Measurements from ENCODE around the gene NME3. TPM values are rescaled to one million over a fixed set of nuclear protein-coding genes. Genes with fewer than 3 reads are reported as not detected.
"Not testable (repeated sequence)": the region's sequence is repeated elsewhere in the genome, so short reads cannot be mapped to it uniquely, and the experiment has no call there.

Gene NME3
- total RNA-seq, 1 experiment from 2014 or later = 49.0 TPM

DNA sequence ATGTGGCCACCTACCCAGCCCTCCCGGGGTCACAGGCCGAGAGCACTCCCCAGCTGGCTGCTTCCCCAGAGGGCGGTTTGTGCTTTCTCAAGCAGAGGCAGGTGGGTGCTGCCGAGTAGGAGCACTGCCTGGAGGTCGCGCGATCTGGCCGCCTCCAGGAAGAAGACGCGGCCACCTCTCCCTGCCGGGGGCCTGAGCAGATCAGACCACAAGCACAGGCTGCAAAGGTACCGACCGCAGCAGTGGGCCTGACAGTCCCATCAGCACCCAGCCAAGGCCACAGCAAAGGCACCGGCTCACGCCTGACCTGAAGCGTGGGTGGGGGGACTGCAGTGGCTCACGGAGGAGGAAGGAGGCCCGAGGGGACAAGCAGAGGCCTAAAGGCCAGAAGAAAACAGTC, 37.3 kb upstream of the NME3 start:
- ChIA-PET CTCF (no interaction called here), POLR2A (ENCODE audit: unreplicated experiment) (no interaction called here)
- Histone ChIP-seq H3K27me3 (ENCODE audit: insufficient read depth, low read depth) (no peaks in the 10 kb centered on the region), H3K27ac (no peak overlapping the region), H3K4me1 (replicated peaks; ENCODE audit: insufficient read depth) (no peaks in the 10 kb centered on the region), H3K9me2 (ENCODE audit: insufficient read depth) (no peaks in the 10 kb centered on the region), H3F3A (ENCODE audit: insufficient read depth, low read depth) (peaks cover 2% of the 10 kb centered on the region; the same call in 1 of the 2 replicates), H3K79me2 (ENCODE audit: low read depth) (no peaks in the 10 kb centered on the region), H3K4me2 (no peak overlapping the region), H3K9me3 (ENCODE audit: insufficient read depth, low read depth) (no peaks in the 10 kb centered on the region), H4K20me1 (ENCODE audit: insufficient read depth) (no peaks in the 10 kb centered on the region), H2AFZ (no peak overlapping the region), H3K36me3 (ENCODE audit: low read depth) (no peaks in the 10 kb centered on the region), H3K4me3 (no peak overlapping the region)
- DNase-seq = no peak
- BruUV-seq (replicated peaks) = no TSS peak
- TF ChIP-seq, protein P1, sequence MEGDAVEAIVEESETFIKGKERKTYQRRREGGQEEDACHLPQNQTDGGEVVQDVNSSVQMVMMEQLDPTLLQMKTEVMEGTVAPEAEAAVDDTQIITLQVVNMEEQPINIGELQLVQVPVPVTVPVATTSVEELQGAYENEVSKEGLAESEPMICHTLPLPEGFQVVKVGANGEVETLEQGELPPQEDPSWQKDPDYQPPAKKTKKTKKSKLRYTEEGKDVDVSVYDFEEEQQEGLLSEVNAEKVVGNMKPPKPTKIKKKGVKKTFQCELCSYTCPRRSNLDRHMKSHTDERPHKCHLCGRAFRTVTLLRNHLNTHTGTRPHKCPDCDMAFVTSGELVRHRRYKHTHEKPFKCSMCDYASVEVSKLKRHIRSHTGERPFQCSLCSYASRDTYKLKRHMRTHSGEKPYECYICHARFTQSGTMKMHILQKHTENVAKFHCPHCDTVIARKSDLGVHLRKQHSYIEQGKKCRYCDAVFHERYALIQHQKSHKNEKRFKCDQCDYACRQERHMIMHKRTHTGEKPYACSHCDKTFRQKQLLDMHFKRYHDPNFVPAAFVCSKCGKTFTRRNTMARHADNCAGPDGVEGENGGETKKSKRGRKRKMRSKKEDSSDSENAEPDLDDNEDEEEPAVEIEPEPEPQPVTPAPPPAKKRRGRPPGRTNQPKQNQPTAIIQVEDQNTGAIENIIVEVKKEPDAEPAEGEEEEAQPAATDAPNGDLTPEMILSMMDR (conservative IDR thresholded peaks at IDR 0.05) = no peak
- no peak for TF ChIP-seq EZH2 (IDR thresholded peaks at IDR 0.05; ENCODE audit: low read depth)
- intact Hi-C loops (cut with micrococcal nuclease; ENCODE audit: unreplicated experiment) = no loop called here

DNA sequence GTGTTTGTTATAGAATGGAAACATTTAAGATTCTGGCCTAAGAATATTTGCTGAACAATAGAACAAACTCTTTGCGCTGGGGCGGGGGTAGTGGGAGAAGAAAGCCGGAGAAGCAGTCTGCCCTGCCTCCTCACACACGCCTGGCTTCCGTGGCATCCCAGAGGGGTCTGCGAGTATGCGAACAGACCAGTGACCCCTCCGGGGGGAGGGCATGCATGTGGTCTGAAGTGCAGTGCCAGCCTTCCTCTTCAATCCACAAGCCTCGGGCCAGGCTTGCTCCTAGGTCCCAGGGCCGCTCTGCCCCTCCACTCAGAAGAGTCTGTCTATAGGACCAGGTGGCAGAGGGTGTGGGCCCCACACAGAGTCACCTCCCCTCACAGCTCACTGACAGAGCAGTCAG, 36.3 kb upstream of the NME3 start:
- no peaks in the 10 kb centered on the region for H3K9me3 ChIP-seq (ENCODE audit: insufficient read depth, low read depth)
- H3F3A ChIP-seq (ENCODE audit: insufficient read depth, low read depth) = no peaks in the 10 kb centered on the region; the same call in 1 of the 2 replicates
- POLR2A ChIA-PET (ENCODE audit: unreplicated experiment) = no interaction called here
- H3K4me3 ChIP-seq = no peak overlapping the region
- CTCF ChIA-PET = no interaction called here
- H3K79me2 ChIP-seq (ENCODE audit: low read depth) = no peaks in the 10 kb centered on the region
- H2AFZ ChIP-seq = no peak overlapping the region
- H3K4me2 ChIP-seq = no peak overlapping the region
- intact Hi-C loops (cut with micrococcal nuclease; ENCODE audit: unreplicated experiment) = no loop called here
- TF ChIP-seq, protein P1 (conservative IDR thresholded peaks at IDR 0.05) = no peak
- H3K9me2 ChIP-seq (ENCODE audit: insufficient read depth) = no peaks in the 10 kb centered on the region
- no peak for DNase-seq
- no peaks in the 10 kb centered on the region for H3K4me1 ChIP-seq (replicated peaks; ENCODE audit: insufficient read depth)
- H3K27ac ChIP-seq = no peak overlapping the region
- H3K27me3 ChIP-seq (ENCODE audit: insufficient read depth, low read depth) = no peaks in the 10 kb centered on the region
- H3K36me3 ChIP-seq (ENCODE audit: low read depth) = no peaks in the 10 kb centered on the region
- no TSS peak for BruUV-seq (replicated peaks)
- H4K20me1 ChIP-seq (ENCODE audit: insufficient read depth) = no peaks in the 10 kb centered on the region

- POLR2A ChIA-PET (ENCODE audit: unreplicated experiment) = no interaction called here
- H3K4me2 ChIP-seq = no peak overlapping the region
- no peaks in the 10 kb centered on the region for H4K20me1 ChIP-seq (ENCODE audit: insufficient read depth)
- H3K4me1 ChIP-seq (replicated peaks; ENCODE audit: insufficient read depth) = no peaks in the 10 kb centered on the region
- H2AFZ ChIP-seq = no peak overlapping the region
- no peaks in the 10 kb centered on the region; the same call in 1 of the 2 replicates for H3F3A ChIP-seq (ENCODE audit: insufficient read depth, low read depth)
- H3K9me3 ChIP-seq (ENCODE audit: insufficient read depth, low read depth) = peaks cover 5% of the 10 kb centered on the region; the same call in 1 of the 2 replicates
- H3K9me2 ChIP-seq (ENCODE audit: insufficient read depth) = no peaks in the 10 kb centered on the region
- DNase-seq = no peak
- no peak overlapping the region for H3K27ac ChIP-seq
- CTCF ChIA-PET = no interaction called here
- BruUV-seq (replicated peaks) = no TSS peak
- H3K36me3 ChIP-seq (ENCODE audit: low read depth) = no peaks in the 10 kb centered on the region
- H3K27me3 ChIP-seq (ENCODE audit: insufficient read depth, low read depth) = no peaks in the 10 kb centered on the region
- intact Hi-C loops (cut with micrococcal nuclease; ENCODE audit: unreplicated experiment) = no loop called here
- no peaks in the 10 kb centered on the region for H3K79me2 ChIP-seq (ENCODE audit: low read depth)
- H3K4me3 ChIP-seq = no peak overlapping the region
- TF ChIP-seq, protein P1 (conservative IDR thresholded peaks at IDR 0.05) = no peak
- no peak for TF ChIP-seq EZH2 (IDR thresholded peaks at IDR 0.05; ENCODE audit: low read depth)
These were observed 29.4 kb upstream of the NME3 start for GRCh38 chr16:1800701-1801100.

DNA sequence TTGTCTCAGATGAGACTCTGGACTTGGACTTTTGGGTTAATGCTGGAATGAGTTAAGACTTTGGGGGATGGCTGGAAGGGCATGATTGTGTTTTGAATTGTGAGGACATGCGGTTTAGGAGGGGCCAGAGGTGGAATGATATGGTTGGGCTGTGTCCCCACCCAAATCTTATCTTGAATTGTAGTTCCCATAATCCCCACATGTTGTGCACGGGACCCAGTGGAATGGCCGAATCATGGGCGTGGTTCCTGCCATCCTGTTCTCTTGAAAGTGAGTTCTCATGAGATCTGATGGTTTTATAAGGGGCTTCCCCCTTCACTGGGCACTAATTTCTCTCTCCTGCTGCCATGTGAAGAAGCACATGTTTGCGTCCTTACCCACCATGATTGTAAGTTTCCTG, 27.9 kb upstream of the NME3 start:
- H3K9me3 ChIP-seq (ENCODE audit: insufficient read depth, low read depth); DNase-seq; H3K27ac ChIP-seq; H2AFZ ChIP-seq; H3K4me1 ChIP-seq (replicated peaks; ENCODE audit: insufficient read depth); H3K36me3 ChIP-seq (ENCODE audit: low read depth); BruUV-seq (replicated peaks); intact Hi-C loops (cut with micrococcal nuclease; ENCODE audit: unreplicated experiment); H3K27me3 ChIP-seq (ENCODE audit: insufficient read depth, low read depth); H3K4me2 ChIP-seq; H3F3A ChIP-seq (ENCODE audit: insufficient read depth, low read depth); POLR2A ChIA-PET (ENCODE audit: unreplicated experiment); H3K79me2 ChIP-seq (ENCODE audit: low read depth); H4K20me1 ChIP-seq (ENCODE audit: insufficient read depth); H3K9me2 ChIP-seq (ENCODE audit: insufficient read depth); H3K4me3 ChIP-seq: not testable (repeated sequence)
- CTCF ChIA-PET = interaction anchor here (0.6 kb wide), 1 partner anchor 13 kb away, joined by 9 read pairs; no protein-coding TSS in a partner anchor
